Testis (tissue), 2 donors: ENCODE measurements around the gene PIP5K1B.

Experiments
- POLR2A ChIP-seq: fragments of 450-650 bp; IDR thresholded peaks from one replicate; pipeline ENCODE4 v1.6.1; 2017; ENCODE audit warnings: antibody characterized with exemption, mild to moderate bottlenecking, moderate library complexity
- TF ChIP-seq, protein P1 (sequence below), 3 experiments: fragments of 450-650 bp in 2 of 3; fragments of 200-600 bp in 1 of 3; sonication (generic) in 1 of 3; IDR thresholded peaks; one replicate each; pipeline ENCODE4 v1.5.1; 2016 to 2019; ENCODE audit warnings: antibody characterized with exemption in 3 of 3, mild to moderate bottlenecking in 2 of 3, moderate library complexity in 1 of 3

- TF ChIP-seq, protein P1, sequence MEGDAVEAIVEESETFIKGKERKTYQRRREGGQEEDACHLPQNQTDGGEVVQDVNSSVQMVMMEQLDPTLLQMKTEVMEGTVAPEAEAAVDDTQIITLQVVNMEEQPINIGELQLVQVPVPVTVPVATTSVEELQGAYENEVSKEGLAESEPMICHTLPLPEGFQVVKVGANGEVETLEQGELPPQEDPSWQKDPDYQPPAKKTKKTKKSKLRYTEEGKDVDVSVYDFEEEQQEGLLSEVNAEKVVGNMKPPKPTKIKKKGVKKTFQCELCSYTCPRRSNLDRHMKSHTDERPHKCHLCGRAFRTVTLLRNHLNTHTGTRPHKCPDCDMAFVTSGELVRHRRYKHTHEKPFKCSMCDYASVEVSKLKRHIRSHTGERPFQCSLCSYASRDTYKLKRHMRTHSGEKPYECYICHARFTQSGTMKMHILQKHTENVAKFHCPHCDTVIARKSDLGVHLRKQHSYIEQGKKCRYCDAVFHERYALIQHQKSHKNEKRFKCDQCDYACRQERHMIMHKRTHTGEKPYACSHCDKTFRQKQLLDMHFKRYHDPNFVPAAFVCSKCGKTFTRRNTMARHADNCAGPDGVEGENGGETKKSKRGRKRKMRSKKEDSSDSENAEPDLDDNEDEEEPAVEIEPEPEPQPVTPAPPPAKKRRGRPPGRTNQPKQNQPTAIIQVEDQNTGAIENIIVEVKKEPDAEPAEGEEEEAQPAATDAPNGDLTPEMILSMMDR (IDR thresholded peaks at IDR 0.05): no peak
- no peak for TF ChIP-seq POLR2A
Measured at GRCh38 chr9:68832861-68833518, 128.0 kb downstream of the PIP5K1B start.
